ENCODE results near the gene PEX11A. TPM values are rescaled to one million over a fixed set of nuclear protein-coding genes. Genes with fewer than 3 reads are reported as not detected.

PEX11A gene
- total RNA-seq, 1 experiment from 2014 or later = 4.1 TPM

DNA sequence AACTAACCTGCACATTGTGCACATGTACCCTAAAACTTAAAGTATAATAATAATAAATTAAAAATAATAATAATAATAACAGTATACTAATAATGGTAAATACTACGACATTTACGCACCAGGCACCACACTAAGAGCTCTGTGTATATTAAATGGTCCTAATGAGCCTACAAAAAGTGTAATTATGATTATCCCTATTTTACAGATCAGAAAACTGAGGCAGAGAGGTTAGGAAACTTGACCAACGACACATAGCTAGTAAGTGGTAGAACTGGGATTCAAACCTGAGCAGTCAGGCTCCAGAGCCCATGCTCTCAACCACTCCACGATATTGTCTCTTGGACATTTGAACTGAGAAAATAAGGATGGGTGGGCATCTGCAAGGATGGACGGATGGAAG is 50.3 kb downstream of the PEX11A start:
- in situ Hi-C loops (cut with HindIII; ENCODE audit: low sequenced_read_pairs) = no loop called here
- no peak for DNase-seq (ENCODE audit: low spot score)

DNA sequence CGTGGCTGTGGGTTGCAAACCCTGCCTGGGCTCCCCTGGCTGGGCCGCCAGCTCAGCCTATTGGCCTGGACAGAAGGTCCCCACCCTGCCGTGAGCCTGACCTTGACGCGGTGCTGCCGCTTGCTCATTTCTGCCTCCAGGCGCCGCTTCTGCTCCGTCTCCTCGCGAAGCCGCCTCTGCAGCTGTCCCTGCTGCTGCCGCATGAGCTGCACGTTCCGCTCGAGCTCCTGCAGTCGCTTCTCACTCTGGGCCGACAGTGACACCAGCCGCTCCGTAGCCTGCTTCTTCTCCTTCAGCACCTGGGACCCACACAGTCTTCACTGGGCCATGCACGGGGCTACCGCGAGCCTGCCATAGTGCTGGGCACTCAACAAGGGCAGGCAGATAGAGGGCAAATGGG is 57.0 kb downstream of the PEX11A start:
- in situ Hi-C loops (cut with HindIII; ENCODE audit: low sequenced_read_pairs) = no loop called here
- DNase-seq (ENCODE audit: low spot score) = no peak

DNA sequence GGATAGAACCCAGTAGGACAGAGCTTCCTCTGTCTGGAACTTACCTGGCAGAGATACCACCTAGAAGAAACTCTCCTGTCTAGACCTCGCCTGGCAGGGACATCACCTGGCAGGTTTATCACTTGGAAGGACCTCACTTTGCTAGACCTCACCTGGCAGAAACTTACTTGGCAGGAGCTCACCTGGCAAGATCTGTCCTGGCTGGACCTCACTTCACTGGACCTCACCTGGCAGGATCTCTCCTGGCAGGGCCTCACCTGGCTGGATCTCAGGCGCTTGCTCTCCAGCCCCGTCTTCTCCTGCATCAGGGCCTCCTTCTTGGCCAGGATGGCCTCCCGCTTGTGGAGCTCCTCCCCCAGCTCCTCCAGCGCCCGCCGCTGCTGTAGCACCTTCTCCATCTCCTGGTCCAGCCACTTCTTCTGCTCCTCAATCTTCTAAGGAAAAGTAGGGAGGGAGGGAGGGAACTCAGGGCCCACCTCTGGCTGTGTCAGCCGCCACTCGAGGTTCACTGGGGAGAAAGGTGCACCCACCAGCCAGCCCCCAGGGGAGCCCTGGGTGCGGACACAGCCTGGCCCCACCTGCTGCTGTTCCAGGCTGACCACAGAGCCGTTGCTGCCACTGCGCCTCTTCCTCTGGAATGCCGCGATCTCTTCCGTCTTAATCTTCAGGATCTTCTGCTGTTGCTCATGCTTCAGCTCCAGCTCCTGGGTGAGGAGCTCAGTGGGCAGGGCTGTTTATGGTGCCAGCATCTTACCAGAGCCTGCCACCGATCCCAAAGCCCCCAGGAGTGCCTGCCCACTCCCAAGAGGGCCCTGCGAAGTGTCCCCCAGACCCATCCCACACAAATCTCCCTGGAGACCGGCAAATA is 57.8 kb downstream of the PEX11A start:
- in situ Hi-C loops (cut with HindIII; ENCODE audit: low sequenced_read_pairs) = no loop called here
- DNase-seq (ENCODE audit: low spot score) = no peak

DNA sequence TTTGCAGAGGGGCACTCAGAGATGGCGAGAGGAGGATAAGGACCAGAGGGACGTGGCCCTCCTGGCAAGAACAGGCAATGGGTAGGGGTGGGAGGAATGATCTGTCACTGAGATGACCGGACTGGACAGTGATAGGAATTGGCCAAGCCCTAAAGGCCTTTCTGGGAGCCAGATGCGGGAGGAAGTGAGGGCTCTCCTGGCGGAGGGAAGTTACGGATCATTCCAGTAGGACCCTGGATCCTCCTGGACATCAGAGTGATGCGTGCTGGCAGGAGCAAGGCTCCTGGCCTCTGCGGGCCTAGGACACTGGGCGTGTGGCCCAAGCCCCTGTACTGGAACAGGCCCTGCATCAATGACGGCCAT is 58.7 kb downstream of the PEX11A start:
- in situ Hi-C loops (cut with HindIII; ENCODE audit: low sequenced_read_pairs) = no loop called here
- no peak for DNase-seq (ENCODE audit: low spot score)

Other genes with a start within 250 kb of the PEX11A start
- 2.2 TPM in 1 of 2 replicates, not detected in the other for gene RHCG, start 194.2 kb downstream of the PEX11A start, total RNA-seq (2014; rRNA removed; shearing (Covaris generic))
- gene TICRR, start 115.3 kb downstream of the PEX11A start, total RNA-seq (2014; rRNA removed; shearing (Covaris generic)) = 3.4 and 7.3 TPM in 2 replicates
- gene KIF7, start 35.3 kb downstream of the PEX11A start, total RNA-seq (2014; rRNA removed; shearing (Covaris generic)) = 19.6 and 21.5 TPM in 2 replicates
- 0.07 TPM in 1 of 2 replicates, not detected in the other for gene PLIN1, start 11.4 kb downstream of the PEX11A start, total RNA-seq (2014; rRNA removed; shearing (Covaris generic))
- 0.25 and 0.64 TPM in 2 replicates for gene WDR93, start 57 bp upstream of the PEX11A start, total RNA-seq (2014; rRNA removed; shearing (Covaris generic))
- not detected in 2 replicates for gene MESP1, start 60.5 kb upstream of the PEX11A start, total RNA-seq (2014; rRNA removed; shearing (Covaris generic))
- not detected in 2 replicates for gene MESP2, start 85.6 kb upstream of the PEX11A start, total RNA-seq (2014; rRNA removed; shearing (Covaris generic))
- not detected in 2 replicates for gene ANPEP, start 124.1 kb upstream of the PEX11A start, total RNA-seq (2014; rRNA removed; shearing (Covaris generic))
- gene AP3S2, start 203.2 kb upstream of the PEX11A start, total RNA-seq (2014; rRNA removed; shearing (Covaris generic)) = 32.3 and 61.4 TPM in 2 replicates
- 5.3 and 7.0 TPM in 2 replicates for gene ARPIN, start 222.2 kb upstream of the PEX11A start, total RNA-seq (2014; rRNA removed; shearing (Covaris generic))

All from G401 (cell line).